Activated gamma-delta T cell treated with anti-CD3 and anti-CD28 coated beads, Interleukin-2, amount 50 U/mL, for 16 hours (primary cell): ENCODE measurements around the gene IL1RAPL1.
"Not testable (repeated sequence)": the region's sequence is repeated elsewhere in the genome, so short reads cannot be mapped to it uniquely, and the experiment has no call there.

Experiments used
- DNase-seq: peaks from one replicate; pipeline ENCODE4 v3.0.0-alpha.2; 2020; ENCODE audit warnings: low read depth

Gene IL1RAPL1

GRCh38 chrX:28628120-28628519 is 40.9 kb downstream of the IL1RAPL1 start:
- DNase-seq, result no peak

- DNase-seq, result no peak
These were observed 51.5 kb downstream of the IL1RAPL1 start for GRCh38 chrX:28638775-28639174.

GRCh38 chrX:28639451-28639850 is 52.2 kb downstream of the IL1RAPL1 start:
- DNase-seq, result no peak

- DNase-seq, result no peak
These were observed 62.3 kb downstream of the IL1RAPL1 start for GRCh38 chrX:28649541-28649940.

GRCh38 chrX:28651186-28651585 is 63.9 kb downstream of the IL1RAPL1 start:
- no peak for DNase-seq

GRCh38 chrX:28659269-28659668 is 72.0 kb downstream of the IL1RAPL1 start:
- DNase-seq, result no peak

GRCh38 chrX:28665778-28666177 is 78.5 kb downstream of the IL1RAPL1 start:
- DNase-seq, result no peak

GRCh38 chrX:28668303-28668702 is 81.1 kb downstream of the IL1RAPL1 start:
- no peak for DNase-seq

- no peak for DNase-seq
These were observed 81.7 kb downstream of the IL1RAPL1 start for GRCh38 chrX:28668957-28669356.

GRCh38 chrX:28670074-28670473 is 82.8 kb downstream of the IL1RAPL1 start:
- no peak for DNase-seq

- DNase-seq, result no peak
These were observed 87.9 kb downstream of the IL1RAPL1 start for GRCh38 chrX:28675173-28675572.

GRCh38 chrX:28693101-28693500 is 105.9 kb downstream of the IL1RAPL1 start:
- no peak for DNase-seq

- DNase-seq, result no peak
These were observed 110.5 kb downstream of the IL1RAPL1 start for GRCh38 chrX:28697732-28698131.

- DNase-seq, result no peak
These were observed 114.0 kb downstream of the IL1RAPL1 start for GRCh38 chrX:28701222-28701621.

GRCh38 chrX:28706964-28707363 is 119.7 kb downstream of the IL1RAPL1 start:
- DNase-seq, result no peak

- DNase-seq, result no peak
These were observed 122.2 kb downstream of the IL1RAPL1 start for GRCh38 chrX:28709421-28709820.

- no peak for DNase-seq
These were observed 130.6 kb downstream of the IL1RAPL1 start for GRCh38 chrX:28717864-28718263.

- no peak for DNase-seq
These were observed 131.2 kb downstream of the IL1RAPL1 start for GRCh38 chrX:28718450-28718849.

- no peak for DNase-seq
These were observed 132.4 kb downstream of the IL1RAPL1 start for GRCh38 chrX:28719620-28720019.

GRCh38 chrX:28752330-28752729 is 165.1 kb downstream of the IL1RAPL1 start:
- no peak for DNase-seq

- DNase-seq, result no peak
These were observed 168.9 kb downstream of the IL1RAPL1 start for GRCh38 chrX:28756175-28756574.

GRCh38 chrX:28756647-28757046 is 169.4 kb downstream of the IL1RAPL1 start:
- DNase-seq, result no peak

- no peak for DNase-seq
These were observed 170.0 kb downstream of the IL1RAPL1 start for GRCh38 chrX:28757290-28757689.

- DNase-seq, result not testable (repeated sequence)
These were observed 179.3 kb downstream of the IL1RAPL1 start for GRCh38 chrX:28766561-28766960.

- no peak for DNase-seq
These were observed 186.6 kb downstream of the IL1RAPL1 start for GRCh38 chrX:28773807-28774206.
